ENCODE results near the gene NAA30.
"Not testable (repeated sequence)": the region's sequence is repeated elsewhere in the genome, so short reads cannot be mapped to it uniquely, and the experiment has no call there.

Gene NAA30

GRCh38 chr14:57362361-57362760, 28.0 kb upstream of the NAA30 start:
- no peak overlapping the region for H3K4me3 ChIP-seq (ENCODE audit: control insufficient read depth, low read depth, low read length)
- no peak for TF ChIP-seq CTCF (IDR thresholded peaks at IDR 0.05; ENCODE audit: control insufficient read depth, insufficient read depth, low read depth, low read length, missing control alignments)
- no peak for DNase-seq (ENCODE audit: low read depth)

- H3K4me3 ChIP-seq (ENCODE audit: control insufficient read depth, low read depth, low read length), result no peak overlapping the region
- no peak for TF ChIP-seq CTCF (IDR thresholded peaks at IDR 0.05; ENCODE audit: control insufficient read depth, insufficient read depth, low read depth, low read length, missing control alignments)
Measured at GRCh38 chr14:57364659-57365450, 25.5 kb upstream of the NAA30 start.

DNA sequence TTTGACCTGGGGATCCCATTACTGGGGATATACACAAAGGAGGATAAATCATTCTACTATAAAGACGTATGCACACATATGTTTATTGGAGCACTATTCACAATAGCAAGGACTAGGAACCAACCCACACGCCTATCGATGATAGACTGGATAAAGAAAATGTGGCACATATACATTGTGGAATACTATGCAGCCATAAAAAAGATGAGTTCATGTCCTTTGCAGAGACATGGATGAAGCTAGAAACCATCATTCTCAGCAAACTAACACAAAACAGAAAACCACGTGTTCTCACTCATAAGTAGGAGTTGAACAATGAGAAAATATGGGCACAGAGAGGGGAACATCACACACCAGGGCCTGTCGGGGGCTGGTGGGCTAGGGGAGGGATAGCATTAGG, 20.2 kb upstream of the NAA30 start:
- not testable (repeated sequence) for H3K4me3 ChIP-seq (ENCODE audit: control insufficient read depth, low read depth, low read length); DNase-seq (ENCODE audit: low read depth)

More at GRCh38 chr14:57364659-57365450, 25.5 kb upstream of the NAA30 start:
- no peak for DNase-seq (ENCODE audit: low read depth)

DNA sequence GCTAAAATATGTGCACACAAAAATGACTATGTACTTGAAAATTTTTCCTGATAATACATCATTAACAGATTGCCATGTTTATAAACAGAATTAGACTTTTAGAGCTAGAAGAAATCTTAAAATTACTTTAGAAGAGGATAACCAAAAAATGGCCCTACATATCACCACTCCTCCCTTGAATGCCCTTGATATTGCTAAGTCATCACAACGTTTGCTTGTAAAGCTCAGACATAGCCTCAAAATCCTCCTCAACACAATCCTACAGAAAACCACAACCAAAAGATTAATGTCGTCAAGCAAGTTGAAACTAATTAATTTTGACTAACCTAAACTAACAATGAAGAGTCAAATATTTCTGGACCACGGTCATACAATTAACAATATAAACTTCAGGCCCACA, 19.4 kb upstream of the NAA30 start:
- no peak for TF ChIP-seq CTCF (IDR thresholded peaks at IDR 0.05; ENCODE audit: control insufficient read depth, insufficient read depth, low read depth, low read length, missing control alignments)
- no peak for DNase-seq (ENCODE audit: low read depth)
- H3K4me3 ChIP-seq (ENCODE audit: control insufficient read depth, low read depth, low read length), result no peak overlapping the region

DNA sequence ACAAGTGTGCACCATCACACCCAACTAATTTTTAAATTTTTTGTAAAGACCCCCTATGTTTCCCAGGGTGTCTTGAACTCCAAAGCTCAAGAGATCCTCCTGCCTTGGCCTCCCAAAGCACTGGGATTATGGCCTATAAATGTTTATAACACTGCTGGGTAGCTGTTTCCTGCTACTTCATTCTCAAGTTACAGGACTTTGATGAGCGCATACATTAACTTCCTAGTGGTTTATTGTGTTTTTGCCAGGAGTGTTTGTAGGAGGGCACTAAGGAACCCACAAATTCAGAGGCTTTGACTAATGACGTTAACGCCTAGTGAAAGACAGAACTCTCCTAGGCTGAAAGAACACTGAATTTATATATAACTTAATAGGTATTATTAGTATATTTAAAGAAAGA, 15.2 kb upstream of the NAA30 start:
- H3K4me3 ChIP-seq (ENCODE audit: control insufficient read depth, low read depth, low read length), result no peak overlapping the region
- TF ChIP-seq CTCF (IDR thresholded peaks at IDR 0.05; ENCODE audit: control insufficient read depth, insufficient read depth, low read depth, low read length, missing control alignments), result no peak
- DNase-seq (ENCODE audit: low read depth), result no peak

DNA sequence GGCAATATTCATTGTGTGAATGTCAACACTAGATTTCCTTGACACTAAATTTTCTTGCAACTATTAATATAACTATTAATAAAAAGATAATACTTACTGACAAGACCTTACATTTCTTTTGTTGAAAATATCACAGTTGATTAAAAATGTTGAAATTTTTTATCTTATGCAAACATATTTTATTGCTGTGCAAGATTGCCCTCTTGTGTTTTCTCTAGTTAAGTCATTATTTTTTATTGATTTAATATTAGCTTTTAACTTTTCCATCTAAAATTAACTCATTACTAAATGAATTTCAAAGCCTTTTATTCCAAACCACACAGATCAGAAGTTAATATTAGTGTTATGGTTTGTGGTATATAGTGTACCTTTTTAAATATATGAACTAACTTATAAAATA, 11.7 kb upstream of the NAA30 start:
- H3K4me3 ChIP-seq (ENCODE audit: control insufficient read depth, low read depth, low read length), result no peak overlapping the region
- DNase-seq (ENCODE audit: low read depth), result no peak
- no peak for TF ChIP-seq CTCF (IDR thresholded peaks at IDR 0.05; ENCODE audit: control insufficient read depth, insufficient read depth, low read depth, low read length, missing control alignments)

- no peak for TF ChIP-seq CTCF (IDR thresholded peaks at IDR 0.05; ENCODE audit: control insufficient read depth, insufficient read depth, low read depth, low read length, missing control alignments)
- no peak overlapping the region for H3K4me3 ChIP-seq (ENCODE audit: control insufficient read depth, low read depth, low read length)
- DNase-seq (ENCODE audit: low read depth), result no peak
Measured at GRCh38 chr14:57380935-57381334, 9.5 kb upstream of the NAA30 start.

Data from AG09309 (cell line).